ENCODE results near the gene ZNF232. TPM values are rescaled to one million over a fixed set of nuclear protein-coding genes. Genes with fewer than 3 reads are reported as not detected.
"Not testable (repeated sequence)": the region's sequence is repeated elsewhere in the genome, so short reads cannot be mapped to it uniquely, and the experiment has no call there.

Gene ZNF232
- total RNA-seq, 1 donor from 2014 or later = 8.3 TPM

GRCh38 chr17:5135726-5136579 lies 24.3 kb upstream of the ZNF232 start:
- no peak for DNase-seq (ENCODE audit: low spot score)
- no peak for TF ChIP-seq CTCF (IDR thresholded peaks at IDR 0.05)
- no peak overlapping the region for H3K27ac Mint-ChIP-seq (ENCODE audit: unreplicated experiment)
- no peaks in the 10 kb centered on the region for H3K4me1 Mint-ChIP-seq (ENCODE audit: low read depth)
- peaks cover 2% of the 10 kb centered on the region for H3K27me3 Mint-ChIP-seq (ENCODE audit: low read depth)
- H3K9me3 Mint-ChIP-seq (ENCODE audit: low read depth) = no peaks in the 10 kb centered on the region
- H3K36me3 Mint-ChIP-seq (ENCODE audit: low read depth) = no peaks in the 10 kb centered on the region
- H3K4me3 Mint-ChIP-seq (ENCODE audit: unreplicated experiment) = no peak overlapping the region

- H3K4me1 Mint-ChIP-seq (ENCODE audit: low read depth); H3K27me3 Mint-ChIP-seq (ENCODE audit: low read depth); DNase-seq (ENCODE audit: low spot score); H3K4me3 Mint-ChIP-seq (ENCODE audit: unreplicated experiment); H3K27ac Mint-ChIP-seq (ENCODE audit: unreplicated experiment); H3K36me3 Mint-ChIP-seq (ENCODE audit: low read depth); H3K9me3 Mint-ChIP-seq (ENCODE audit: low read depth): not testable (repeated sequence)
Measured at GRCh38 chr17:5135131-5135712, 23.5 kb upstream of the ZNF232 start.

GRCh38 chr17:5134571-5134970 lies 22.9 kb upstream of the ZNF232 start:
- H3K4me3 Mint-ChIP-seq (ENCODE audit: unreplicated experiment); H3K27me3 Mint-ChIP-seq (ENCODE audit: low read depth); H3K4me1 Mint-ChIP-seq (ENCODE audit: low read depth); H3K36me3 Mint-ChIP-seq (ENCODE audit: low read depth); H3K27ac Mint-ChIP-seq (ENCODE audit: unreplicated experiment); DNase-seq (ENCODE audit: low spot score); H3K9me3 Mint-ChIP-seq (ENCODE audit: low read depth): not testable (repeated sequence)

- H3K27ac Mint-ChIP-seq (ENCODE audit: unreplicated experiment); H3K36me3 Mint-ChIP-seq (ENCODE audit: low read depth); DNase-seq (ENCODE audit: low spot score); H3K27me3 Mint-ChIP-seq (ENCODE audit: low read depth); H3K4me3 Mint-ChIP-seq (ENCODE audit: unreplicated experiment); H3K9me3 Mint-ChIP-seq (ENCODE audit: low read depth); H3K4me1 Mint-ChIP-seq (ENCODE audit: low read depth): not testable (repeated sequence)
Measured at GRCh38 chr17:5133961-5134360, 22.3 kb upstream of the ZNF232 start.

GRCh38 chr17:5133311-5133710 lies 21.6 kb upstream of the ZNF232 start:
- Mint-ChIP-seq H3K4me1 (ENCODE audit: low read depth) (no peaks in the 10 kb centered on the region), H3K27ac (ENCODE audit: unreplicated experiment) (no peak overlapping the region), H3K9me3 (ENCODE audit: low read depth) (no peaks in the 10 kb centered on the region), H3K36me3 (ENCODE audit: low read depth) (no peaks in the 10 kb centered on the region), H3K27me3 (ENCODE audit: low read depth) (peaks cover 2% of the 10 kb centered on the region), H3K4me3 (ENCODE audit: unreplicated experiment) (no peak overlapping the region)
- TF ChIP-seq CTCF (IDR thresholded peaks at IDR 0.05) = no peak
- no peak for DNase-seq (ENCODE audit: low spot score)

GRCh38 chr17:5132503-5133225 lies 21.0 kb upstream of the ZNF232 start:
- not testable (repeated sequence) for H3K27me3 Mint-ChIP-seq (ENCODE audit: low read depth); H3K9me3 Mint-ChIP-seq (ENCODE audit: low read depth); H3K4me1 Mint-ChIP-seq (ENCODE audit: low read depth); H3K4me3 Mint-ChIP-seq (ENCODE audit: unreplicated experiment); H3K36me3 Mint-ChIP-seq (ENCODE audit: low read depth); H3K27ac Mint-ChIP-seq (ENCODE audit: unreplicated experiment); DNase-seq (ENCODE audit: low spot score)

GRCh38 chr17:5131799-5132502 lies 20.3 kb upstream of the ZNF232 start:
- not testable (repeated sequence) for DNase-seq (ENCODE audit: low spot score); H3K27ac Mint-ChIP-seq (ENCODE audit: unreplicated experiment); H3K9me3 Mint-ChIP-seq (ENCODE audit: low read depth); H3K4me1 Mint-ChIP-seq (ENCODE audit: low read depth); H3K27me3 Mint-ChIP-seq (ENCODE audit: low read depth); H3K4me3 Mint-ChIP-seq (ENCODE audit: unreplicated experiment); H3K36me3 Mint-ChIP-seq (ENCODE audit: low read depth)

Measured in chondrocyte (in vitro differentiated cells).